GM12878 (cell line): ENCODE results near the gene RET. TPM values are rescaled to one million over a fixed set of nuclear protein-coding genes. Genes with fewer than 3 reads are reported as not detected.

Experiments
- ATAC-seq: fragments of 200-7000 bp; cut with Tn5 transposase; 3 replicates; pipeline ENCODE4 v1.9.1; 2020; ENCODE audit warnings: mild to moderate bottlenecking, moderate library complexity
- BruUV-seq: library from RNA; stranded (reverse); fragments of 400-500 nt; replicated peaks from 2 replicates; lab custom pipeline; 2021; lab: Mats Ljungman, UMichigan
- CTCF ChIA-PET: fragments of 300-600 bp; sonication (Branson Sonifier 250); formaldehyde crosslinking; extraction: SDS; loops from one replicate; lab custom pipeline; 2021; ENCODE audit warnings: inconsistent platforms; lab: Yijun Ruan, JAX
- POLR2A ChIA-PET: fragments of 350-600 bp; formaldehyde crosslinking; extraction: SDS; loops from one replicate; lab custom pipeline; 2021; ENCODE audit warnings: inconsistent platforms; lab: Charles Lee
- RAD21 ChIA-PET: fragments of 300-600 bp; sonication (Branson Sonifier 250); formaldehyde crosslinking; loops from one replicate; lab custom pipeline; 2023; ENCODE audit warnings: antibody characterized with exemption; ENCODE audit not compliant: unreplicated experiment; lab: Charles Lee
- SMC1A ChIA-PET: fragments of 300-600 bp; sonication (Branson Sonifier 250); formaldehyde crosslinking; loops from one replicate; lab custom pipeline; 2023; ENCODE audit not compliant: unreplicated experiment, uncharacterized antibody; lab: Charles Lee
- DNase-seq: peaks from one replicate; pipeline ENCODE4 v3.0.0-alpha.2; 2011; ENCODE audit warnings: low read depth, low spot score
- FAIRE-seq: peaks from 3 replicates; lab custom pipeline; 2011; peaks lifted over from hg19 to GRCh38; lab: Jason Lieb, UNC
- H2AFZ ChIP-seq: 2 replicates; pipeline ENCODE4 v1.6.0; 2011; ENCODE audit warnings: low read depth, low read length, control low read depth; ENCODE audit not compliant: control insufficient read depth
- H3K27ac ChIP-seq: 2 replicates; pipeline ENCODE4 v1.5.1; 2011; ENCODE audit warnings: control low read depth; ENCODE audit not compliant: control insufficient read depth, insufficient read depth
- H3K27me3 ChIP-seq, 2 experiments: replicated peaks in 1 of 2; 2 replicates each; pipeline versions ENCODE4 v1.6.0 to v1.6.1; 2011; ENCODE audit warnings: low read length in 1 of 2; ENCODE audit not compliant: control insufficient read depth in 2 of 2, insufficient read depth in 2 of 2
- H3K36me3 ChIP-seq, 2 experiments: 2 replicates each; pipeline ENCODE4 v1.5.1; 2011; ENCODE audit warnings: low read length in 1 of 2; ENCODE audit not compliant: control insufficient read depth in 2 of 2, insufficient read depth in 2 of 2
- H3K4me1 ChIP-seq: 2 replicates; pipeline ENCODE4 v1.6.1; 2011; ENCODE audit warnings: mild to moderate bottlenecking, low read length, moderate library complexity, mixed read lengths; ENCODE audit not compliant: control insufficient read depth, insufficient read depth
- H3K4me2 ChIP-seq: 2 replicates; pipeline ENCODE4 v1.6.0; 2011; ENCODE audit warnings: control low read depth; ENCODE audit not compliant: control insufficient read depth, insufficient read depth
- H3K4me3 ChIP-seq: fragments of 200-600 bp; sonication (generic); 2 replicates; pipeline ENCODE4 v1.5.1; 2016
- H3K79me2 ChIP-seq: 2 replicates; pipeline ENCODE4 v1.6.0; 2011; ENCODE audit warnings: low read length; ENCODE audit not compliant: control insufficient read depth, insufficient read depth
- H3K9ac ChIP-seq: 2 replicates; pipeline ENCODE4 v1.8.0; 2011; ENCODE audit warnings: low read length, control low read depth, mixed read lengths; ENCODE audit not compliant: control insufficient read depth, insufficient read depth
- H3K9me3 ChIP-seq: replicated peaks from 3 replicates; pipeline ENCODE4 v1.5.1; 2011; ENCODE audit warnings: mild to moderate bottlenecking, low read length; ENCODE audit not compliant: control insufficient read depth, insufficient read depth
- H4K20me1 ChIP-seq: 2 replicates; pipeline ENCODE4 v1.6.0; 2011; ENCODE audit not compliant: control insufficient read depth, insufficient read depth
- HDAC6 ChIP-seq: fragments of 200-600 bp; sonication (generic); IDR thresholded peaks from one replicate; pipeline ENCODE4 v1.8.0; 2017; ENCODE audit warnings: antibody characterized with exemption; ENCODE audit not compliant: unreplicated experiment
- MYB ChIP-seq: fragments of 150-350 bp; IDR thresholded peaks from 2 replicates; pipeline ENCODE4 v1.6.1; 2014; ENCODE audit warnings: mild to moderate bottlenecking, low read depth, low read length, borderline replicate concordance
- NBN ChIP-seq: fragments of 450-650 bp; IDR thresholded peaks from 2 replicates; pipeline ENCODE4 v1.6.1; 2016
- NR2C2 ChIP-seq: IDR thresholded peaks from 2 replicates; pipeline ENCODE4 v1.6.1; 2011; ENCODE audit warnings: borderline replicate concordance, low read depth; ENCODE audit not compliant: control insufficient read depth, insufficient read length
- PML ChIP-seq: IDR thresholded peaks from 2 replicates; pipeline ENCODE4 v1.6.1; 2012; ENCODE audit warnings: low read length, inconsistent platforms
- POLR2A ChIP-seq: IDR thresholded peaks from 2 replicates; pipeline ENCODE4 v1.6.1; 2011; ENCODE audit warnings: low read depth, mild to moderate bottlenecking, low read length
- POU2F2 ChIP-seq: IDR thresholded peaks from 3 replicates; pipeline ENCODE4 v1.6.1; 2011; ENCODE audit warnings: low read depth, mild to moderate bottlenecking, low read length, borderline replicate concordance
- RCOR1 ChIP-seq: conservative IDR thresholded peaks from 2 replicates; pipeline ENCODE4 v1.6.1; 2012; ENCODE audit warnings: low read depth, low read length, improper control_type of control experiment
- RUNX3 ChIP-seq: IDR thresholded peaks from 2 replicates; pipeline ENCODE4 v1.6.1; 2012; ENCODE audit warnings: low read length, inconsistent platforms
- SMAD1 ChIP-seq: fragments of 450-650 bp; IDR thresholded peaks from 2 replicates; pipeline ENCODE4 v1.6.1; 2018; ENCODE audit warnings: mild to moderate bottlenecking, low read depth; ENCODE audit not compliant: partially characterized antibody
- TBL1XR1 ChIP-seq: IDR thresholded peaks from 2 replicates; pipeline ENCODE4 v1.6.1; 2012; ENCODE audit warnings: low read depth, low read length, improper control_type of control experiment
- ZNF207 ChIP-seq: fragments of 450-650 bp; IDR thresholded peaks from 2 replicates; pipeline ENCODE4 v1.6.1; 2014; ENCODE audit warnings: antibody characterized with exemption, mild to moderate bottlenecking, borderline replicate concordance
- WGBS: methylation state at CpG from one replicate; pipeline ENCODE4 v1.1.6; 2016; ENCODE audit warnings: low lambda C conversion rate; ENCODE audit not compliant: insufficient replicate concordance, insufficient coverage; ENCODE audit errors: missing lambda C conversion rate; 5-methylcytosine and 5-hydroxymethylcytosine counted together
- in situ Hi-C: fragments of 300-500 bp; cut with MboI; formaldehyde crosslinking; loops from 9 replicates; pipeline ENCODE4 v1.14.3; 2018; ENCODE audit warnings: mixed read lengths
- intact Hi-C: fragments of 100-400 bp; cut with micrococcal nuclease; formaldehyde crosslinking; loops from one replicate; pipeline ENCODE4 v1.14.2; 2022; ENCODE audit not compliant: unreplicated experiment
- polyA plus RNA-seq, 11 experiments: library from polyadenylated mRNA; depleted of rRNA in 4 of 11; unstranded in 6 of 11; stranded (reverse) in 5 of 11; fragments of >200 nt; fragmentation: Nextera tagmentation in 4 of 11; fragmentation: Illumina TruSeq in 1 of 11; extraction: Ambion mirVana in 4 of 11; extraction: Trizol in 1 of 11; gene quantifications; 1 replicate in 1 of 11; 2 replicates in 10 of 11; pipeline versions ENCODE4 v1.2.1 to v1.2.3, GENCODE V29; 2011 to 2016; ENCODE audit warnings: inconsistent platforms in 2 of 11, missing spikeins in 2 of 11, low read depth in 1 of 11
- total RNA-seq, 4 experiments: library from RNA; depleted of rRNA in 3 of 4; stranded (reverse); fragments of >200 nt in 3 of 4; fragmentation: Illumina TruSeq in 1 of 4; extraction: Trizol in 1 of 4; gene quantifications; 2 replicates each; pipeline versions ENCODE4 v1.2.1 to v1.2.3, GENCODE V29; 2013 to 2021
- TF ChIP-seq, protein P1 (sequence below): IDR thresholded peaks from 2 replicates; pipeline ENCODE4 v1.6.1; 2012; ENCODE audit warnings: low read depth, low read length, improper control_type of control experiment
- TF ChIP-seq, protein P2 (sequence below): fragments of 450-650 bp; IDR thresholded peaks from 2 replicates; pipeline ENCODE4 v1.6.1; 2016; ENCODE audit warnings: mild to moderate bottlenecking
- TF ChIP-seq, protein P3 (sequence below): IDR thresholded peaks from 2 replicates; pipeline ENCODE4 v1.6.1; 2012; ENCODE audit warnings: mild to moderate bottlenecking, low read depth, low read length
- TF ChIP-seq, protein P4 (sequence below): fragments of 450-650 bp; IDR thresholded peaks from 2 replicates; pipeline ENCODE4 v1.6.1; 2018; ENCODE audit warnings: mild to moderate bottlenecking, low read depth, moderate library complexity; ENCODE audit not compliant: partially characterized antibody

RET gene
- total and polyA plus RNA-seq, 10 of the 15 experiments (the other 5 are each of a cell fraction or from before 2014, with no cell fraction given) = not detected

DNA sequence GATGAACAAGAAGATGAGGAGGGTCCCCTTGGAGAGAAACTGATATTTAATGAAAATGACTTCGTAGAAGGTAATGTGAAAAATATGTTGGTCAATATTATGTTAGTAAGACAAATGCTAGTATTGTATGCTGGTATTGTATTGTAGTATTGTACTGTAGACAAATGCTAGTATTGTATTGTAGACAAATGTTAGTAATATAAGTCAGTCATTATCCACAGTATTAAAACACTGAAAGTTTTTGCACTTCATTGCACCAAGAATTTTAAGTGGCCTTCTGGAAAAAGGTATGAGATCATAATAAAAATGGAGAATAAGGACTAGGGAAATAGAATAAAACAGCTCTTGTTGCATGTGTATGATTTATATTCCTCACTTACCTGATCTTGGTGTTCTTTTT, 78.9 kb downstream of the RET start:
- ChIA-PET CTCF (interaction anchor here (1.7 kb wide), 1 partner anchor 46 kb away, joined by 6 read pairs; no protein-coding TSS in a partner anchor), SMC1A (interaction anchor here (0.8 to 1.5 kb wide), 3 partner anchors 10 to 16 kb away, joined by 3 to 5 read pairs (median 3); no protein-coding TSS in a partner anchor), POLR2A (no interaction called here), RAD21 (interaction anchor here (0.5 kb wide), 1 partner anchor 196 kb away, joined by 3 read pairs; no protein-coding TSS in a partner anchor)
- no peak for ATAC-seq
- H2AFZ ChIP-seq = no peak overlapping the region
- H3K9ac ChIP-seq = no peak overlapping the region
- no peak overlapping the region for H3K27ac ChIP-seq
- H4K20me1 ChIP-seq = no peaks in the 10 kb centered on the region
- no peaks in the 10 kb centered on the region; the same call in 2 of the 3 replicates for H3K9me3 ChIP-seq
- 100% methylated on average over 1 of the region's 1 CpG for WGBS
- peaks cover 8% of the 10 kb centered on the region for H3K79me2 ChIP-seq
- no peaks in the 10 kb centered on the region; the same call in 1 of the 2 replicates for H3K4me1 ChIP-seq
- no peaks in the 10 kb centered on the region for H3K27me3 ChIP-seq
- H3K4me3 ChIP-seq = no peak overlapping the region
- FAIRE-seq = no peak
- intact Hi-C loops (no loop called here), in situ Hi-C loops (loop anchor here (25.0 kb wide), 1 partner anchor 1807 kb away; the partner anchor contains the start of gene RASSF4)
- no peak overlapping the region for H3K4me2 ChIP-seq
- BruUV-seq = no TSS peak
- H3K36me3 ChIP-seq = 0 out of 4 replicates have a peak, but pooled peaks cover 0 to 2% of the 10 kb centered on the region in 2 experiments
- no peak for DNase-seq
- TF ChIP-seq MYB = no peak
- no peak for TF ChIP-seq TBL1XR1
- TF ChIP-seq, protein P1, sequence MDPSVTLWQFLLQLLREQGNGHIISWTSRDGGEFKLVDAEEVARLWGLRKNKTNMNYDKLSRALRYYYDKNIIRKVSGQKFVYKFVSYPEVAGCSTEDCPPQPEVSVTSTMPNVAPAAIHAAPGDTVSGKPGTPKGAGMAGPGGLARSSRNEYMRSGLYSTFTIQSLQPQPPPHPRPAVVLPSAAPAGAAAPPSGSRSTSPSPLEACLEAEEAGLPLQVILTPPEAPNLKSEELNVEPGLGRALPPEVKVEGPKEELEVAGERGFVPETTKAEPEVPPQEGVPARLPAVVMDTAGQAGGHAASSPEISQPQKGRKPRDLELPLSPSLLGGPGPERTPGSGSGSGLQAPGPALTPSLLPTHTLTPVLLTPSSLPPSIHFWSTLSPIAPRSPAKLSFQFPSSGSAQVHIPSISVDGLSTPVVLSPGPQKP = no peak
- no peak for TF ChIP-seq NR2C2
- TF ChIP-seq, protein P2, sequence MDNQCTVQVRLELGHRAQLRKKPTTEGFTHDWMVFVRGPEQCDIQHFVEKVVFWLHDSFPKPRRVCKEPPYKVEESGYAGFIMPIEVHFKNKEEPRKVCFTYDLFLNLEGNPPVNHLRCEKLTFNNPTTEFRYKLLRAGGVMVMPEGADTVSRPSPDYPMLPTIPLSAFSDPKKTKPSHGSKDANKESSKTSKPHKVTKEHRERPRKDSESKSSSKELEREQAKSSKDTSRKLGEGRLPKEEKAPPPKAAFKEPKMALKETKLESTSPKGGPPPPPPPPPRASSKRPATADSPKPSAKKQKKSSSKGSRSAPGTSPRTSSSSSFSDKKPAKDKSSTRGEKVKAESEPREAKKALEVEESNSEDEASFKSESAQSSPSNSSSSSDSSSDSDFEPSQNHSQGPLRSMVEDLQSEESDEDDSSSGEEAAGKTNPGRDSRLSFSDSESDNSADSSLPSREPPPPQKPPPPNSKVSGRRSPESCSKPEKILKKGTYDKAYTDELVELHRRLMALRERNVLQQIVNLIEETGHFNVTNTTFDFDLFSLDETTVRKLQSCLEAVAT = no peak
- TF ChIP-seq PML = no peak
- no peak for TF ChIP-seq SMAD1
- TF ChIP-seq NBN = no peak
- no peak for TF ChIP-seq POU2F2
- TF ChIP-seq, protein P3, sequence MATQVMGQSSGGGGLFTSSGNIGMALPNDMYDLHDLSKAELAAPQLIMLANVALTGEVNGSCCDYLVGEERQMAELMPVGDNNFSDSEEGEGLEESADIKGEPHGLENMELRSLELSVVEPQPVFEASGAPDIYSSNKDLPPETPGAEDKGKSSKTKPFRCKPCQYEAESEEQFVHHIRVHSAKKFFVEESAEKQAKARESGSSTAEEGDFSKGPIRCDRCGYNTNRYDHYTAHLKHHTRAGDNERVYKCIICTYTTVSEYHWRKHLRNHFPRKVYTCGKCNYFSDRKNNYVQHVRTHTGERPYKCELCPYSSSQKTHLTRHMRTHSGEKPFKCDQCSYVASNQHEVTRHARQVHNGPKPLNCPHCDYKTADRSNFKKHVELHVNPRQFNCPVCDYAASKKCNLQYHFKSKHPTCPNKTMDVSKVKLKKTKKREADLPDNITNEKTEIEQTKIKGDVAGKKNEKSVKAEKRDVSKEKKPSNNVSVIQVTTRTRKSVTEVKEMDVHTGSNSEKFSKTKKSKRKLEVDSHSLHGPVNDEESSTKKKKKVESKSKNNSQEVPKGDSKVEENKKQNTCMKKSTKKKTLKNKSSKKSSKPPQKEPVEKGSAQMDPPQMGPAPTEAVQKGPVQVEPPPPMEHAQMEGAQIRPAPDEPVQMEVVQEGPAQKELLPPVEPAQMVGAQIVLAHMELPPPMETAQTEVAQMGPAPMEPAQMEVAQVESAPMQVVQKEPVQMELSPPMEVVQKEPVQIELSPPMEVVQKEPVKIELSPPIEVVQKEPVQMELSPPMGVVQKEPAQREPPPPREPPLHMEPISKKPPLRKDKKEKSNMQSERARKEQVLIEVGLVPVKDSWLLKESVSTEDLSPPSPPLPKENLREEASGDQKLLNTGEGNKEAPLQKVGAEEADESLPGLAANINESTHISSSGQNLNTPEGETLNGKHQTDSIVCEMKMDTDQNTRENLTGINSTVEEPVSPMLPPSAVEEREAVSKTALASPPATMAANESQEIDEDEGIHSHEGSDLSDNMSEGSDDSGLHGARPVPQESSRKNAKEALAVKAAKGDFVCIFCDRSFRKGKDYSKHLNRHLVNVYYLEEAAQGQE = no peak
- TF ChIP-seq HDAC6 = no peak
- no peak for TF ChIP-seq RUNX3
- no peak for TF ChIP-seq ZNF207
- TF ChIP-seq, protein P4, sequence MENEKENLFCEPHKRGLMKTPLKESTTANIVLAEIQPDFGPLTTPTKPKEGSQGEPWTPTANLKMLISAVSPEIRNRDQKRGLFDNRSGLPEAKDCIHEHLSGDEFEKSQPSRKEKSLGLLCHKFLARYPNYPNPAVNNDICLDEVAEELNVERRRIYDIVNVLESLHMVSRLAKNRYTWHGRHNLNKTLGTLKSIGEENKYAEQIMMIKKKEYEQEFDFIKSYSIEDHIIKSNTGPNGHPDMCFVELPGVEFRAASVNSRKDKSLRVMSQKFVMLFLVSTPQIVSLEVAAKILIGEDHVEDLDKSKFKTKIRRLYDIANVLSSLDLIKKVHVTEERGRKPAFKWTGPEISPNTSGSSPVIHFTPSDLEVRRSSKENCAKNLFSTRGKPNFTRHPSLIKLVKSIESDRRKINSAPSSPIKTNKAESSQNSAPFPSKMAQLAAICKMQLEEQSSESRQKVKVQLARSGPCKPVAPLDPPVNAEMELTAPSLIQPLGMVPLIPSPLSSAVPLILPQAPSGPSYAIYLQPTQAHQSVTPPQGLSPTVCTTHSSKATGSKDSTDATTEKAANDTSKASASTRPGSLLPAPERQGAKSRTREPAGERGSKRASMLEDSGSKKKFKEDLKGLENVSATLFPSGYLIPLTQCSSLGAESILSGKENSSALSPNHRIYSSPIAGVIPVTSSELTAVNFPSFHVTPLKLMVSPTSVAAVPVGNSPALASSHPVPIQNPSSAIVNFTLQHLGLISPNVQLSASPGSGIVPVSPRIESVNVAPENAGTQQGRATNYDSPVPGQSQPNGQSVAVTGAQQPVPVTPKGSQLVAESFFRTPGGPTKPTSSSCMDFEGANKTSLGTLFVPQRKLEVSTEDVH = no peak
- TF ChIP-seq RCOR1 = no peak
- TF ChIP-seq POLR2A = no peak
